ENCODE results near the gene MUC5B.

Gene MUC5B

GRCh38 chr11:1302461-1303125 is 79.7 kb downstream of the MUC5B start:
- DNase-seq: no peak

GRCh38 chr11:1303126-1303821 is 80.4 kb downstream of the MUC5B start:
- DNase-seq: no peak

GRCh38 chr11:1303973-1304372 is 81.1 kb downstream of the MUC5B start:
- no peak for DNase-seq

- DNase-seq: no peak
Measured at GRCh38 chr11:1304380-1304779, 81.5 kb downstream of the MUC5B start.

GRCh38 chr11:1305063-1305495 is 82.2 kb downstream of the MUC5B start:
- no peak for DNase-seq

GRCh38 chr11:1305501-1306056 is 82.7 kb downstream of the MUC5B start:
- DNase-seq: no peak

- no peak for DNase-seq
Measured at GRCh38 chr11:1306186-1307162, 83.6 kb downstream of the MUC5B start.

- no peak for DNase-seq
Measured at GRCh38 chr11:1307163-1307870, 84.5 kb downstream of the MUC5B start.

- DNase-seq: no peak
Measured at GRCh38 chr11:1307998-1308742, 85.3 kb downstream of the MUC5B start.

GRCh38 chr11:1308743-1309497 is 86.1 kb downstream of the MUC5B start:
- DNase-seq: no peak

- DNase-seq: peak; percentile 92
Measured at GRCh38 chr11:1309498-1310317, 86.8 kb downstream of the MUC5B start, which contains the start of gene TOLLIP. Gene TOLLIP, minus strand, starts transcription at chr11:1309632. Its CDS starts 134 bp downstream, at chr11:1309498.

- DNase-seq: no peak
Measured at GRCh38 chr11:1310318-1310687, 87.4 kb downstream of the MUC5B start.

GRCh38 chr11:1310772-1311468 is 88.1 kb downstream of the MUC5B start:
- DNase-seq: no peak

Measured in NCI-H1436 (cell line).